H9 (cell line): ENCODE measurements around the gene GAK. TPM values are rescaled to one million over a fixed set of nuclear protein-coding genes. Genes with fewer than 3 reads are reported as not detected.

Experiments
- DNase-seq: peaks from one replicate; pipeline ENCODE4 v3.0.0-alpha.2; 2017
- H2AFZ ChIP-seq: one replicate; pipeline ENCODE4 v1.6.1; 2013; ENCODE audit warnings: mild to moderate bottlenecking, low read length, control low read depth, moderate library complexity
- H2AK5ac ChIP-seq: 2 replicates; pipeline ENCODE4 v1.6.1; 2013; ENCODE audit warnings: low read length, control low read depth, mixed read lengths; ENCODE audit not compliant: insufficient read length
- H2BK120ac ChIP-seq: one replicate; pipeline ENCODE4 v1.6.1; 2013; ENCODE audit warnings: low read depth, mild to moderate bottlenecking, low read length, control low read depth, inconsistent platforms; ENCODE audit not compliant: poor library complexity, severe bottlenecking
- H2BK12ac ChIP-seq: 2 replicates; pipeline ENCODE4 v1.6.1; 2013; ENCODE audit warnings: low read length, control low read depth, mixed read lengths, low read depth; ENCODE audit not compliant: insufficient read length
- H2BK15ac ChIP-seq: 2 replicates; pipeline ENCODE4 v1.6.1; 2013; ENCODE audit warnings: low read depth, low read length, control low read depth
- H2BK20ac ChIP-seq: one replicate; pipeline ENCODE4 v1.6.1; 2013; ENCODE audit warnings: low read depth, mild to moderate bottlenecking, low read length, control low read depth, inconsistent platforms; ENCODE audit not compliant: poor library complexity, severe bottlenecking
- H2BK5ac ChIP-seq: 2 replicates; pipeline ENCODE4 v1.6.1; 2013; ENCODE audit warnings: low read length, control low read depth, mixed read lengths; ENCODE audit not compliant: insufficient read length
- H3K14ac ChIP-seq: 2 replicates; pipeline ENCODE4 v1.6.1; 2013; ENCODE audit warnings: low read length, control low read depth; ENCODE audit not compliant: insufficient read depth
- H3K18ac ChIP-seq: 2 replicates; pipeline ENCODE4 v1.6.1; 2013; ENCODE audit warnings: low read depth, mild to moderate bottlenecking, mixed read lengths, low read length, control low read depth; ENCODE audit not compliant: insufficient read length
- H3K23ac ChIP-seq: 2 replicates; pipeline ENCODE4 v1.6.1; 2013; ENCODE audit warnings: low read length, control low read depth, mixed read lengths, low read depth; ENCODE audit not compliant: insufficient read length
- H3K23me2 ChIP-seq: 2 replicates; pipeline ENCODE4 v1.6.1; 2013; ENCODE audit warnings: low read depth, mild to moderate bottlenecking, mixed read lengths, low read length, control low read depth; ENCODE audit not compliant: insufficient read length, poor library complexity, severe bottlenecking
- H3K27ac ChIP-seq: 2 replicates; pipeline ENCODE4 v1.5.1; 2013; ENCODE audit warnings: low read length, control low read depth, mixed read lengths, low read depth; ENCODE audit not compliant: insufficient read length
- H3K27me3 ChIP-seq: 2 replicates; pipeline ENCODE4 v1.6.1; 2013; ENCODE audit warnings: low read length, control low read depth, inconsistent platforms; ENCODE audit not compliant: insufficient read depth
- H3K4ac ChIP-seq: 2 replicates; pipeline ENCODE4 v1.6.1; 2013; ENCODE audit warnings: low read depth, mild to moderate bottlenecking, control low read depth, inconsistent platforms, low read length, moderate library complexity
- H3K4me1 ChIP-seq: 2 replicates; pipeline ENCODE4 v1.6.1; 2013; ENCODE audit warnings: low read length, control low read depth, inconsistent platforms; ENCODE audit not compliant: insufficient read depth
- H3K4me2 ChIP-seq: 2 replicates; pipeline ENCODE4 v1.6.1; 2013; ENCODE audit warnings: low read length, control low read depth, mixed read lengths; ENCODE audit not compliant: insufficient read length, insufficient read depth
- H3K56ac ChIP-seq: 2 replicates; pipeline ENCODE4 v1.6.1; 2013; ENCODE audit warnings: low read depth, mild to moderate bottlenecking, mixed read lengths, low read length, control low read depth; ENCODE audit not compliant: insufficient read length
- H3K79me1 ChIP-seq: 2 replicates; pipeline ENCODE4 v1.6.1; 2013; ENCODE audit warnings: low read depth, mild to moderate bottlenecking, moderate library complexity, low read length, control low read depth, inconsistent platforms; ENCODE audit not compliant: insufficient read depth, poor library complexity, severe bottlenecking
- H3K79me2 ChIP-seq: 2 replicates; pipeline ENCODE4 v1.6.1; 2013; ENCODE audit warnings: low read length, control low read depth, inconsistent platforms; ENCODE audit not compliant: insufficient read depth
- H3K9ac ChIP-seq: 2 replicates; pipeline ENCODE4 v1.6.1; 2013; ENCODE audit warnings: low read length, control low read depth, mixed read lengths; ENCODE audit not compliant: insufficient read length; ENCODE audit errors: extremely low read depth
- H3K9me3 ChIP-seq: one replicate; pipeline ENCODE4 v1.6.1; 2013; ENCODE audit warnings: low read depth, low read length, inconsistent platforms; ENCODE audit not compliant: control insufficient read depth
- H3T11ph ChIP-seq: one replicate; pipeline ENCODE4 v1.6.1; 2013; ENCODE audit warnings: mild to moderate bottlenecking, low read length, control low read depth, inconsistent platforms
- H4K20me1 ChIP-seq: one replicate; pipeline ENCODE4 v1.6.1; 2013; ENCODE audit not compliant: control insufficient read depth, insufficient read length, insufficient read depth
- H4K5ac ChIP-seq: 2 replicates; pipeline ENCODE4 v1.6.1; 2013; ENCODE audit warnings: low read depth, mild to moderate bottlenecking, mixed read lengths, low read length, control low read depth; ENCODE audit not compliant: insufficient read length
- H4K8ac ChIP-seq: replicated peaks from 2 replicates; pipeline ENCODE4 v1.6.1; 2013; ENCODE audit warnings: low read length, control low read depth, mixed read lengths, low read depth; ENCODE audit not compliant: insufficient read length
- H4K91ac ChIP-seq: 2 replicates; pipeline ENCODE4 v1.6.1; 2013; ENCODE audit warnings: low read depth, mild to moderate bottlenecking, moderate library complexity, mixed read lengths, low read length, control low read depth; ENCODE audit not compliant: insufficient read length
- H3K27ac Mint-ChIP-seq, 3 experiments: 2 replicates in 2 of 3; 3 replicates in 1 of 3; pipeline ENCODE4 v1.8.0; 2020 to 2021; ENCODE audit warnings: mixed read lengths in 3 of 3, mild to moderate bottlenecking in 1 of 3, moderate library complexity in 1 of 3
- H3K27me3 Mint-ChIP-seq: 2 replicates; pipeline ENCODE4 v1.8.0; 2021; ENCODE audit warnings: low read depth, mild to moderate bottlenecking, moderate library complexity, mixed read lengths
- H3K36me3 Mint-ChIP-seq, 3 experiments: 2 replicates in 2 of 3; 3 replicates in 1 of 3; pipeline ENCODE4 v1.8.0; 2020 to 2021; ENCODE audit warnings: low read depth in 3 of 3, mixed read lengths in 3 of 3; ENCODE audit not compliant: insufficient read depth in 1 of 3
- H3K4me1 Mint-ChIP-seq, 2 experiments: 2 replicates each; pipeline ENCODE4 v1.8.0; 2020; ENCODE audit warnings: mixed read lengths in 2 of 2
- H3K4me3 Mint-ChIP-seq, 2 experiments: 2 replicates in 1 of 2; 3 replicates in 1 of 2; pipeline ENCODE4 v1.8.0; 2020 to 2021; ENCODE audit warnings: mild to moderate bottlenecking in 2 of 2, mixed read lengths in 2 of 2, moderate library complexity in 1 of 2
- H3K9me3 Mint-ChIP-seq, 2 experiments: 2 replicates in 1 of 2; 3 replicates in 1 of 2; pipeline ENCODE4 v1.8.0; 2020; ENCODE audit warnings: mild to moderate bottlenecking in 2 of 2, mixed read lengths in 2 of 2, moderate library complexity in 1 of 2
- WGBS: extraction: QIAGEN DNeasy Blood & Tissue Kit; methylation state at CpG from one replicate; pipeline ENCODE4 v1.1.7; 2013; ENCODE audit warnings: missing lambda C conversion rate, low lambda C conversion rate, mixed read lengths; ENCODE audit not compliant: insufficient read length; ENCODE audit errors: extremely low coverage; 5-methylcytosine and 5-hydroxymethylcytosine counted together
- total RNA-seq: library from RNA; stranded (reverse); gene quantifications from 2 replicates; pipeline ENCODE4 v1.2.1, GENCODE V29; 2021
- TF ChIP-seq, protein P1 (sequence below): fragments of 200-600 bp; sonication (generic); conservative IDR thresholded peaks from 3 replicates; pipeline ENCODE4 v1.8.0; 2021; ENCODE audit warnings: antibody characterized with exemption, mild to moderate bottlenecking

GAK gene
- total RNA-seq, 1 experiment from 2014 or later, result 80.7 TPM

DNA sequence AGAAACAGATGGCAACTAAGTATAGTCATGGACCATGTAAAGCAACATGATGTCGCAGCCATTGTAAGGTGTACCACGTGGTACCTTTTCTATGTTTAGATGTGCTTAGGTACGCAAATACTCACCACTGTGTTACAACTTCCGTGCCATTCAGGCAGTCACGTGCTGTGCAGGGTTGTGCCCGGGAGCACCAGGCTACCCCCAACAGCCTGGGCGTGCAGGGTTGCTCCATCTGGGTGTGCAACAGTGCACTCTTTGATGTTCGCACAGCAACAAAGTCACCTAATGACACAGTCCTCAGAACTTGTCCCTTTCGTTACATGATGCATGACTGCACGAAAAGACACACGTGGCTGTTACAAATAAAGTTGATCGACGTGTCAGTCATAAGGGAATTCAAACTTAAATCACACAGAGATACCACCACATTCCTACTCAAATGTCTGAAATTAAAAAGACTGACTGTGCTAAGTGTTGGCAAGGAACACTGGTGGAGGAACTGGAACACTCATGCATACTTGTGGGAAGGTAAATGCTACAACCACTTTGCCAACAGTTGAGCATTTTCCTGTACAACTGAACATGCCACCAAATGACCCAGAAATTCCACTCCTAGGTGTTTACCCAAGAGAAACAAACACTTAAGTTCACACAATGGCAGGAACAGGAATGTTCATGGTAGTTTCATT, 130.5 kb downstream of the GAK start:
- Histone ChIP-seq H3K23ac (no peak overlapping the region), H3K79me1 (no peaks in the 10 kb centered on the region), H4K91ac (no peak overlapping the region), H2AFZ (no peak overlapping the region), H4K8ac (no peak overlapping the region), H2BK15ac (no peak overlapping the region), H4K5ac (no peak overlapping the region), H4K20me1 (no peaks in the 10 kb centered on the region), H3K14ac (no peak overlapping the region), H3K4me1 (no peaks in the 10 kb centered on the region), H3K4me2 (no peak overlapping the region), H2BK12ac (no peak overlapping the region), H3K4ac (no peak overlapping the region), H3K18ac (no peak overlapping the region), H3K27ac (no peak overlapping the region), H3K79me2 (no peaks in the 10 kb centered on the region), H3K23me2 (no peaks in the 10 kb centered on the region), H3K9me3 (no peaks in the 10 kb centered on the region), H2BK20ac (no peak overlapping the region), H2BK120ac (no peak overlapping the region), H2BK5ac (no peak overlapping the region), H3K56ac (no peak overlapping the region), H3T11ph (no peak overlapping the region), H2AK5ac (no peak overlapping the region), H3K27me3 (peaks cover 2% of the 10 kb centered on the region; the same call in 1 of the 2 replicates), H3K9ac (no peak overlapping the region)
- no peak for DNase-seq
- Mint-ChIP-seq H3K4me3 (no peak overlapping the region), H3K4me1 (peaks cover 0 to 4% of the 10 kb centered on the region in 2 experiments; a peak in 2 of 4 replicates), H3K27me3 (peaks cover 89% of the 10 kb centered on the region), H3K36me3 (no peaks in the 10 kb centered on the region), H3K27ac (no peak overlapping the region), H3K9me3 (peaks cover 4 to 7% of the 10 kb centered on the region in 2 experiments; a peak in 4 of 5 replicates)
- whole genome bisulfite sequencing, result no CpG with 5 or more reads among the region's 13 CpGs
- TF ChIP-seq, protein P1, sequence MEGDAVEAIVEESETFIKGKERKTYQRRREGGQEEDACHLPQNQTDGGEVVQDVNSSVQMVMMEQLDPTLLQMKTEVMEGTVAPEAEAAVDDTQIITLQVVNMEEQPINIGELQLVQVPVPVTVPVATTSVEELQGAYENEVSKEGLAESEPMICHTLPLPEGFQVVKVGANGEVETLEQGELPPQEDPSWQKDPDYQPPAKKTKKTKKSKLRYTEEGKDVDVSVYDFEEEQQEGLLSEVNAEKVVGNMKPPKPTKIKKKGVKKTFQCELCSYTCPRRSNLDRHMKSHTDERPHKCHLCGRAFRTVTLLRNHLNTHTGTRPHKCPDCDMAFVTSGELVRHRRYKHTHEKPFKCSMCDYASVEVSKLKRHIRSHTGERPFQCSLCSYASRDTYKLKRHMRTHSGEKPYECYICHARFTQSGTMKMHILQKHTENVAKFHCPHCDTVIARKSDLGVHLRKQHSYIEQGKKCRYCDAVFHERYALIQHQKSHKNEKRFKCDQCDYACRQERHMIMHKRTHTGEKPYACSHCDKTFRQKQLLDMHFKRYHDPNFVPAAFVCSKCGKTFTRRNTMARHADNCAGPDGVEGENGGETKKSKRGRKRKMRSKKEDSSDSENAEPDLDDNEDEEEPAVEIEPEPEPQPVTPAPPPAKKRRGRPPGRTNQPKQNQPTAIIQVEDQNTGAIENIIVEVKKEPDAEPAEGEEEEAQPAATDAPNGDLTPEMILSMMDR, result no peak

Other genes starting within 250 kb of the GAK start
- 6.8 and 6.9 TPM in 2 replicates for gene SLC49A3, start 243.2 kb downstream of the GAK start, total RNA-seq
- 42.6 and 43.1 TPM in 2 replicates for gene PCGF3, start 226.5 kb downstream of the GAK start, total RNA-seq
- gene CPLX1, start 106.2 kb downstream of the GAK start, total RNA-seq, result 0.48 and 0.90 TPM in 2 replicates
- gene TMEM175, start 144 bp upstream of the GAK start, total RNA-seq, result 6.4 and 6.8 TPM in 2 replicates
- 11.4 and 12.4 TPM in 2 replicates for gene DGKQ, start 41.3 kb upstream of the GAK start, total RNA-seq
- 9.4 and 14.5 TPM in 2 replicates for gene IDUA, start 54.7 kb upstream of the GAK start, total RNA-seq
- 0.09 and 0.13 TPM in 2 replicates for gene SLC26A1, start 61.1 kb upstream of the GAK start, total RNA-seq
- 25.8 and 26.1 TPM in 2 replicates for gene FGFRL1, start 79.3 kb upstream of the GAK start, total RNA-seq
- 3.0 and 3.3 TPM in 2 replicates for gene RNF212, start 181.2 kb upstream of the GAK start, total RNA-seq
- gene SPON2, start 240.3 kb upstream of the GAK start, total RNA-seq, result 1.7 and 2.3 TPM in 2 replicates